Small intestine (tissue), 7 donors: ENCODE measurements around the gene PRKCA. TPM values are rescaled to one million over a fixed set of nuclear protein-coding genes. Genes with fewer than 3 reads are reported as not detected.
A peak's percentile ranks its signal among the peaks of the same experiment; 100 is the strongest.

Source experiments
- DNase-seq, 2 donors: peaks; one replicate each; pipeline versions ENCODE4 v3.0.0 to v3.0.0-alpha.2; 2013
- FAIRE-seq: peaks from 2 replicates; lab custom pipeline; 2012; peaks lifted over from hg19 to GRCh38; lab: Jason Lieb, UNC
- H3K27ac ChIP-seq, 3 donors: one replicate each; pipeline ENCODE4 v1.5.1; 2013; ENCODE audit warnings: low read length in 2 of 3, mild to moderate bottlenecking in 2 of 3, control low read depth in 1 of 3, inconsistent platforms in 1 of 3, low read depth in 1 of 3, moderate library complexity in 1 of 3
- H3K27me3 ChIP-seq, 3 donors: one replicate each; pipeline ENCODE4 v1.6.1; 2013; ENCODE audit warnings: low read length in 3 of 3, inconsistent platforms in 1 of 3; ENCODE audit not compliant: control insufficient read depth in 3 of 3, insufficient read depth in 3 of 3
- H3K36me3 ChIP-seq, 3 donors: one replicate each; pipeline ENCODE4 v1.6.1; 2013; ENCODE audit warnings: low read length in 3 of 3, inconsistent platforms in 1 of 3, low read depth in 1 of 3, mild to moderate bottlenecking in 1 of 3, moderate library complexity in 1 of 3; ENCODE audit not compliant: control insufficient read depth in 3 of 3, insufficient read depth in 2 of 3
- H3K4me1 ChIP-seq, 3 donors: one replicate each; pipeline ENCODE4 v1.6.1; 2013; ENCODE audit warnings: low read length in 2 of 3, inconsistent platforms in 1 of 3, low read depth in 1 of 3, mild to moderate bottlenecking in 1 of 3, moderate library complexity in 1 of 3; ENCODE audit not compliant: control insufficient read depth in 3 of 3, insufficient read depth in 2 of 3
- H3K4me3 ChIP-seq, 3 donors: one replicate each; pipeline ENCODE4 v1.5.1; 2013; ENCODE audit warnings: low read length in 3 of 3, control low read depth in 1 of 3, inconsistent platforms in 1 of 3, low read depth in 1 of 3, mild to moderate bottlenecking in 1 of 3, moderate library complexity in 1 of 3
- H3K9me3 ChIP-seq, 2 donors: one replicate each; pipeline ENCODE4 v1.6.1; 2013; ENCODE audit warnings: low read depth in 1 of 2, low read length in 1 of 2; ENCODE audit not compliant: control insufficient read depth in 2 of 2, insufficient read depth in 1 of 2
- WGBS, 3 donors: extraction: QIAGEN DNeasy Blood & Tissue Kit; methylation state at CpG; one replicate each; pipeline ENCODE4 v1.1.7; 2013; 5-methylcytosine and 5-hydroxymethylcytosine counted together
- polyA plus RNA-seq, 4 donors: library from polyadenylated mRNA; stranded (reverse) in 3 of 4; unstranded in 1 of 4; fragments of 200-250 nt in 3 of 4; fragments of 120-200 nt in 1 of 4; gene quantifications; one replicate each; pipeline versions ENCODE4 v1.2.1 to v1.2.3, GENCODE V29; 2013
- donor health status: healthy with polysubstance abuse.
- donor health status: control.
- donor health status: control.
- donor health status: Bipolar disorder and iron deficiency.
- donor health status: healthy.

Gene PRKCA
- polyA plus RNA-seq, 4 donors, result 11.3 to 26.6 (median 22.9) TPM

DNA sequence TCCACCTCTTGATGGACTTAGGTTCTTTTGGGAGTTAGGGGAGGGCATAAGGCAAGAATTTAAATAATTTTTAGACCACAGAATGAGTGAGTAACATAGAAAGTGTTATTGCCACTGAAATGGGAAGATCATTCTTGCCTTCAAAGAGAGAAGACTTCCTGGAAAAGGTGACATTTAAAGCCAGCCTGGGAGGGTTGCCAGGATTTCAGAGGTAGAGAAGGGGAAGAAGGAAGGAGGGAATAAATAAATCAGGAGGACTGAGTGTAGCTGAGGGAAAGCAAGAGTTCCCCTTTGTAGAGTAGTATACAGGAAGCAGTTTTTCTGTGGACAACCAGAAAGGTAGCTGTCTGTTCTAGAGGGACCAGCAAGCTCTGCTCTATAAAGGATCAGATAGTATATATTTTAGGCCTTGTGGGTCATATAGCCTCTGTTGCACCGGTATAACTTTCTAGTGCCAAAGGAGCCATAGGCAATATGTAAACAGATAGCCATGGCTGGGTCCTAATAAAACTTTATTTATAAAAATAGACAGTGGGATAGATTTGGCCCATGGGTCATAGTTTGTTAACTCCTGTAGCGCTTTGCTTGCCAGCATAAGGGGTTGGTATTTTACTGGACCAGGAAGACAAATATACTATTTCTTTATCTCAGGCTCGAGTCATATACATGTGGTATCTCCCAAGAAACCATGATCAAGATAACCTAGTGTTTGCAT, 385.3 kb downstream of the PRKCA start:
- peak overlapping the region in 1 of 3 donors; percentile 24 for H3K27ac ChIP-seq
- peaks cover 0 to 33% (median 12%) of the 10 kb centered on the region in 3 donors for H3K36me3 ChIP-seq
- H3K4me1 ChIP-seq, result peaks cover 0 to 10% (median 6%) of the 10 kb centered on the region in 3 donors
- 52 to 83% (median 74%) methylated on average over 3 of the region's 3 CpGs for WGBS, 3 donors
- no peaks in the 10 kb centered on the region for H3K27me3 ChIP-seq
- no peak overlapping the region for H3K4me3 ChIP-seq
- peak in 1 of 2 donors; percentile 47 for DNase-seq
- H3K9me3 ChIP-seq, result no peaks in the 10 kb centered on the region
- FAIRE-seq, result no peak

DNA sequence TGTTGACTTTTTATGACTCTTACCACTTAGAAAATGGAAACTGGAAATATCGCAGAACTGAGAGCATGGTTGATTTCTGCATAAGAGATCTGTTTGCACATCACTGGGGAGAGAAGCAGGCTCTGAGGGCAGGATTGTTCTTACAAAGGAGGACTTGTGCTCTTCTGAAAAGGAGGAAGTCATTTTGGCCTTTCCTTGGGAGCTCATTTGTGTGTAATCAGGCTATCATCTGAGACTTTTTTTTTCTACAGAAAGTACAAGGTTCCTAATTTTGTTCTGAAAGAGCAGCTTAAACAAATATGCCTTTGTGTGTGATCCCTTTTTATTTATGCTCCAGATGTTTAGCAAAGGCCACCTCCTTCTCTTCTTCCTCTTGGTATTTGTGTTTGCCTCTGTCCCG, 386.8 kb downstream of the PRKCA start:
- 20 to 41% (median 25%) methylated on average over 2 of the region's 2 CpGs for WGBS, 3 donors
- FAIRE-seq (no peak), DNase-seq (no peak)
- peak overlapping the region in 1 of 3 donors; percentile 0 for H3K27ac ChIP-seq
- no peaks in the 10 kb centered on the region for H3K9me3 ChIP-seq
- no peak overlapping the region for H3K4me3 ChIP-seq
- H3K36me3 ChIP-seq, result peaks cover 0 to 35% (median 15%) of the 10 kb centered on the region in 3 donors
- H3K4me1 ChIP-seq, result peaks cover 0 to 10% (median under 1%) of the 10 kb centered on the region in 3 donors
- no peaks in the 10 kb centered on the region for H3K27me3 ChIP-seq

DNA sequence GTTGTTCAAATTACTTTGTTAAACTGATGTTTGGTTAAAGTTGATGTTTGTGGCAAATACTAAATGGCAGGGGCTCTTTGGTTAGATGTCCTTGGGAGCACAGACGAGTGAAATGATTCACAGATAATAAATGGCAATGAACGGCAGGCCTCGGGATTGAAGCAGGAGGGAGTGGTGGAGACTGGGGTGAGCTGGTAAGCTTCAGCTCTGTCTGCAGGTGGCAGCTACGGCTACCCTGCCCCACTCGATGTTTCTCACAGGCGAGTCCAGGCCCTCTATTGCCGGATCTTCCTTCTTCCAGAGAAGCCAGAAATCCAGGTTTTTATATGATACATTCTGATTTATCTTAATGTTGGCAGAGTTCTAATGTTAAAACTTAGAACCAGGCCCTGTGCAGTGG, 387.8 kb downstream of the PRKCA start:
- no peak overlapping the region for H3K27ac ChIP-seq
- DNase-seq (no peak), FAIRE-seq (no peak)
- WGBS, 3 donors, result 67 to 82% (median 80%) methylated on average over 7 of the region's 7 CpGs
- H3K36me3 ChIP-seq, result peaks cover 0 to 40% (median 15%) of the 10 kb centered on the region in 3 donors
- no peaks in the 10 kb centered on the region for H3K9me3 ChIP-seq
- no peak overlapping the region for H3K4me3 ChIP-seq
- H3K4me1 ChIP-seq, result peaks cover 0 to 5% (median 0%) of the 10 kb centered on the region in 3 donors
- no peaks in the 10 kb centered on the region for H3K27me3 ChIP-seq

DNA sequence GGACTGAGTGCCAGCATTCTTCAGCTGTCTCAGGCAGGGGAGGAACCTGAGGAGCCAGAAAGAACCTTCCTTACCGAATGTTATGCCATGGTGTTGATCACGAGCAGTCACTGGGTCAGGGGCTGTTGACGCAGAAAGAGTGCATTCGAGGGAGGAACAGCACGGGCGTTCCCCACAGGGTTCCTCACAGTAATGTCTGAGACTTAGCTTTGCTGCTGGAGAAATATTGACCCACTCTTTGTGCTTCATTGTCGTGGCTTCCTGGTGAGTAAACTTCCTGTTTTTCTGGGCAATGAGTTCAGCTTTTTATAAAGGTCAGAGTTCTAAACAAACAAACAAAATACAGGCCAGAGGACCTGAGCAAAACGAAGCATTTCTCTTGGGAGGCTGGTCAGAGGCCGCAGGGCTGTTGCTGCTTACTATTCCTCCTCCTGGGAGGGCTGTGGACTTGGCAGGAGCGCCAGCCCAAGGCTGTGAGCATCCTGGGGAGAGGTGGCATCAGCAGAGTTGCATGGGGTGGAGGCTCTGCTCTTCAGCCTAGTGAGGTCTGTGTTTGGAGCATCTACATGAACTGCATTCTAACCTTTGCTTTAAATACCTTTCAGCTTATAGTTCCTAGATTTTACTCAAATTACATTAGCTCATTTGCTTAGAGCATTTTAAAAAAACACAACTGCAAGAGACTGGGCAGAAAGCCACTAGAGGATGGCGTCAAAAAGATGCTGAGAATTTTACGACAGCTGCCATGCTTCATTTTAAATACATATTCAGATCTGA, 389.4 kb downstream of the PRKCA start:
- Histone ChIP-seq H3K36me3 (peaks cover 0 to 38% (median 19%) of the 10 kb centered on the region in 3 donors), H3K4me3 (no peak overlapping the region), H3K27ac (peak overlapping the region in 2 of 3 donors; percentile 24 to 59), H3K9me3 (peaks cover 0 to under 1% of the 10 kb centered on the region in 2 donors), H3K27me3 (no peaks in the 10 kb centered on the region), H3K4me1 (peaks cover 0 to 5% (median 0%) of the 10 kb centered on the region in 3 donors)
- 58 to 75% (median 62%) methylated on average over 12 of the region's 12 CpGs for WGBS, 3 donors
- DNase-seq, result no peak
- no peak for FAIRE-seq

DNA sequence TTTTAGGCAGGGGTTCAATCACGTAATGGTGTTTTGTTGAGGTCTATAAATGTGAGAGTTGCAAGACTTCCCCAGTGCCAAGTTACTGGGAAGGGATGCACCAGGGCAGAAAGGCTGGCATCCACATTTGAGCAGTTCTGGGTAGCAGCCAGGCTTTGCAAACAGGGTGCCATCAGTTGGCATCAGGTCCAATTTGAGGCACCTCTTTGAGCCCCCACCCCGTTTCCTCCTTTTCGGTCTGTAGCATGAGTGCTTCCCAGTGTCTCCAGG, 389.9 kb downstream of the PRKCA start:
- WGBS, 3 donors, result 83 to 89% (median 87%) methylated on average over 3 of the region's 3 CpGs
- H3K36me3 ChIP-seq, result peaks cover 0 to 40% (median 21%) of the 10 kb centered on the region in 3 donors
- FAIRE-seq, result no peak
- no peak overlapping the region for H3K27ac ChIP-seq
- DNase-seq, result no peak
- peaks cover 0 to 4% of the 10 kb centered on the region in 2 donors for H3K9me3 ChIP-seq
- H3K4me3 ChIP-seq, result no peak overlapping the region
- H3K4me1 ChIP-seq, result peaks cover 0 to 5% (median 0%) of the 10 kb centered on the region in 3 donors
- no peaks in the 10 kb centered on the region for H3K27me3 ChIP-seq

DNA sequence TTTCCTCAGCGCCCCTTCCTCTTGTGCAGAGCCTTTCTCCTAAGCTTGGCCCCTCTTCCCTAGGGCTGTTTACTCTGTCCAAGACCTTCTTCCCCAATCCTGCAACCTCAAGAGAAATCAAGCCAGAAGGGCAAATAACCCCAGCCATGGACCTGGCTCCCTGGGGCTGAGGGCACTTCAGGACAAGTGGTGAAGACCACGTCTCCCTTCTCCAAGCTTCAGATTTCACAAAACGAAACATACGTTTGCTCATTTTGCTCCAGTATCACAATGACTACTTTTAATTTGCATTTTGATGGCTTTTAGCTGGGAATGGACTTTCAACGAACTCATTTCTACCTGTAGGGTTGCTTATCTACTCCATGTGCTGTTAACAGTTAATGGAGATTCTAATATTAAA, 392.7 kb downstream of the PRKCA start:
- no peak overlapping the region for H3K4me3 ChIP-seq
- WGBS, 3 donors, result 84 to 93% (median 86%) methylated on average over 5 of the region's 5 CpGs
- DNase-seq (no peak), FAIRE-seq (no peak)
- H3K27me3 ChIP-seq, result no peaks in the 10 kb centered on the region
- H3K4me1 ChIP-seq, result peaks cover 0 to 2% (median 0%) of the 10 kb centered on the region in 3 donors
- peaks cover 0 to 16% of the 10 kb centered on the region in 2 donors for H3K9me3 ChIP-seq
- peaks cover 3 to 39% (median 16%) of the 10 kb centered on the region in 3 donors for H3K36me3 ChIP-seq
- H3K27ac ChIP-seq, result no peak overlapping the region

DNA sequence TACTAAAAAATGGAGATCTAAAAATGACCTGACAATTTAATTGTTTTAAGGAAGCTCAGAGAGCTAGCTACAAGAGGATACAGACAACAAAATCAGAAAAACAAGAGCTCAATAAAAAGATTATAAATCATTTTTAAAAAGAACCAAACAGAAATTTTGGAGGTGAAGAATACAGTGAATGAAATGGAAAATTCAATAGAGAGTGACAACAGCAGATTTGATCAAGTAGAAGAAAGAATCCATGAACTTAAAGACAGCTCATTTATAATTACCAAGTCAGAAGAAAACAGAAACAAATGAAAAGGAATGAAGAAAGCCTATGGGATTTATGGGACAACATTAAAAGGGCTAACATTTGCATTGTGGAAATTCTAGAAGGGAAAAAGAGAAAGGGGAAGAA, 395.9 kb downstream of the PRKCA start:
- H3K9me3 ChIP-seq, result peaks cover 0 to 16% of the 10 kb centered on the region in 2 donors
- FAIRE-seq (no peak), DNase-seq (no peak)
- no peaks in the 10 kb centered on the region for H3K27me3 ChIP-seq
- peaks cover 3 to 19% (median 6%) of the 10 kb centered on the region in 3 donors for H3K36me3 ChIP-seq
- no peak overlapping the region for H3K4me3 ChIP-seq
- no peaks in the 10 kb centered on the region for H3K4me1 ChIP-seq
- no peak overlapping the region for H3K27ac ChIP-seq

DNA sequence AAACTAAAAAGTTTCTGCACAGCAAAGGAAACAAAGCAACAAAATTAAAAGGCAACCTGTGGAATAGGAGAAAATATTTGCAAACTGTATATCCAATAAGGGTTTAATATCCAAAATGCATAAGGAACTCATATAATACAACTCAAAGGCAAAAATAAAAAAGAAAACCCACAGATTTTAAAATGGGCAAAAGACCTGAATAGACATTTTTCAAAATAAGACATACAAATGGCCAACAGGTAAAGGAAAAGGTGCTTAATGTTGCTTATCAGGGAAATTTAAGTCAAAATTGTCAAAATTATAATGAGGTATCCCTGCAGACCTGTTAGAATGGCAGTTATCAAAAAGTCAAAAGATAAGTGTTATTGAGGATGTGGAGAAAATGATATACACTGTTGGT, 399.0 kb downstream of the PRKCA start:
- peaks cover 3 to 15% (median 4%) of the 10 kb centered on the region in 3 donors for H3K36me3 ChIP-seq
- FAIRE-seq (no peak), DNase-seq (no peak)
- H3K4me3 ChIP-seq, result no peak overlapping the region
- no peak overlapping the region for H3K27ac ChIP-seq
- peaks cover 0 to 16% of the 10 kb centered on the region in 2 donors for H3K9me3 ChIP-seq
- no peaks in the 10 kb centered on the region for H3K4me1 ChIP-seq
- no peaks in the 10 kb centered on the region for H3K27me3 ChIP-seq
